ENCODE measurements around the gene ZBTB22. TPM values are rescaled to one million over a fixed set of nuclear protein-coding genes. Genes with fewer than 3 reads are reported as not detected.
A peak's percentile ranks its signal among the peaks of the same experiment; 100 is the strongest.

Gene ZBTB22
- polyA plus RNA-seq, 6 donors from 2014 or later = 19.2 to 29.9 (median 23.8) TPM

GRCh38 chr6:33320315-33321181 is 3.0 kb upstream of the ZBTB22 start:
- Mint-ChIP-seq H3K27ac (peak overlapping the region in 4 of 6 donors; percentile 32 to 100 (median 83)), H3K4me3 (peak overlapping the region; percentile 89 to 100 (median 97)), H3K36me3 (peaks cover 13 to 33% of the 10 kb centered on the region in 2 donors), H3K27me3 (no peaks in the 10 kb centered on the region), H3K4me1 (peaks cover 70 to 83% (median 75%) of the 10 kb centered on the region in 3 donors), H3K9me3 (no peaks in the 10 kb centered on the region)
- DNase-seq (no peak), ATAC-seq (ENCODE audit: low read depth in 2 of 2) (no peak)

DNA sequence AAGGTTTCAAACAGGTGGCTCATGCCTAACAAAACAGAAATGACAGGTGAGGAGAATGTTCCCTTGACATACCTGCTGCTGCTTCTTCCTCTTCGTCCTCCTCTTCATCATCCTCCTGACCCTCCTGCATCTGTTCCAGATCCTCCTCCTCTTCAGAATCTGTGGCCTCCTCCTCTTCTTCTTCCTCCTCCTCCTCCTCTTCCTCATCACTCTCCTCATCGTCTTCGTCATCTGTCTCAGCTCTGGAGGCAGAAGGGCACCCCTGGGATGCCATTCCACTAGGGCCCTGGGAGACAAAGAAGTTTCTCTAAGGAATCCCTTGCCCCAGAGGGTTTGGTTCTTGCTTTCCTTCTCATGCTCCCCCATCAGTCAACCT is 2.4 kb upstream of the ZBTB22 start:
- H3K27me3 Mint-ChIP-seq = no peaks in the 10 kb centered on the region

GRCh38 chr6:33318426-33319073 is 1.0 kb upstream of the ZBTB22 start:
- Mint-ChIP-seq H3K27ac (peak overlapping the region; percentile 98 to 100 (median 98)), H3K27me3 (no peaks in the 10 kb centered on the region), H3K36me3 (peaks cover 13 to 33% of the 10 kb centered on the region in 2 donors), H3K4me3 (peak overlapping the region; percentile 89 to 100 (median 100)), H3K9me3 (no peaks in the 10 kb centered on the region), H3K4me1 (peaks cover 78 to 88% (median 87%) of the 10 kb centered on the region in 3 donors)
- ATAC-seq (ENCODE audit: low read depth in 2 of 2) (no peak), DNase-seq (no peak)

More for the DNA sequence above, 2.4 kb upstream of the ZBTB22 start:
- Mint-ChIP-seq H3K9me3 (no peaks in the 10 kb centered on the region), H3K36me3 (peaks cover 13 to 33% of the 10 kb centered on the region in 2 donors), H3K27ac (peak overlapping the region in 2 of 6 donors; percentile 60 to 100), H3K4me1 (peaks cover 76 to 89% (median 81%) of the 10 kb centered on the region in 3 donors), H3K4me3 (peak overlapping the region in 6 of 8 donors; percentile 16 to 100 (median 92))
- DNase-seq (no peak), ATAC-seq (ENCODE audit: low read depth in 2 of 2) (no peak)

- DNase-seq = no peak
- peak overlapping the region; percentile 30 to 100 (median 88) for H3K27ac Mint-ChIP-seq
- no peaks in the 10 kb centered on the region for H3K9me3 Mint-ChIP-seq
- no peaks in the 10 kb centered on the region for H3K27me3 Mint-ChIP-seq
- H3K4me3 Mint-ChIP-seq = peak overlapping the region; percentile 89 to 100 (median 100)
- H3K36me3 Mint-ChIP-seq = peaks cover 19 to 36% of the 10 kb centered on the region in 2 donors
- no peak for ATAC-seq (ENCODE audit: low read depth in 2 of 2)
- H3K4me1 Mint-ChIP-seq = peaks cover 76 to 96% (median 86%) of the 10 kb centered on the region in 3 donors
Observed at GRCh38 chr6:33317419-33317668, 200 bp downstream of the ZBTB22 start.

- Mint-ChIP-seq H3K27me3 (no peaks in the 10 kb centered on the region), H3K9me3 (no peaks in the 10 kb centered on the region), H3K4me3 (peak overlapping the region; percentile 89 to 100 (median 100)), H3K36me3 (peaks cover 19 to 37% of the 10 kb centered on the region in 2 donors), H3K27ac (peak overlapping the region; percentile 80 to 100 (median 97)), H3K4me1 (peaks cover 76 to 96% (median 86%) of the 10 kb centered on the region in 3 donors)
- DNase-seq (no peak), ATAC-seq (ENCODE audit: low read depth in 2 of 2) (no peak)
Observed at GRCh38 chr6:33316603-33317418, 733 bp downstream of the ZBTB22 start.

GRCh38 chr6:33315793-33316602 is 1.5 kb downstream of the ZBTB22 start:
- Mint-ChIP-seq H3K4me3 (peak overlapping the region; percentile 82 to 100 (median 100)), H3K27me3 (no peaks in the 10 kb centered on the region), H3K27ac (peak overlapping the region; percentile 88 to 100 (median 96)), H3K4me1 (peaks cover 74 to 92% (median 85%) of the 10 kb centered on the region in 3 donors), H3K9me3 (no peaks in the 10 kb centered on the region), H3K36me3 (peaks cover 19 to 37% of the 10 kb centered on the region in 2 donors)
- ATAC-seq (ENCODE audit: low read depth in 2 of 2) (no peak), DNase-seq (no peak)

- no peaks in the 10 kb centered on the region for H3K27me3 Mint-ChIP-seq
- H3K9me3 Mint-ChIP-seq = no peaks in the 10 kb centered on the region
- ATAC-seq (ENCODE audit: low read depth in 2 of 2) (no peak), DNase-seq (no peak)
- H3K27ac Mint-ChIP-seq = peak overlapping the region; percentile 99 to 100 (median 100)
- H3K4me1 Mint-ChIP-seq = peaks cover 65 to 85% (median 83%) of the 10 kb centered on the region in 3 donors
- H3K4me3 Mint-ChIP-seq = peak overlapping the region; percentile 94 to 100 (median 99)
- H3K36me3 Mint-ChIP-seq = peaks cover 14 to 32% of the 10 kb centered on the region in 2 donors
Observed at GRCh38 chr6:33314943-33315792, 2.4 kb downstream of the ZBTB22 start.

DNA sequence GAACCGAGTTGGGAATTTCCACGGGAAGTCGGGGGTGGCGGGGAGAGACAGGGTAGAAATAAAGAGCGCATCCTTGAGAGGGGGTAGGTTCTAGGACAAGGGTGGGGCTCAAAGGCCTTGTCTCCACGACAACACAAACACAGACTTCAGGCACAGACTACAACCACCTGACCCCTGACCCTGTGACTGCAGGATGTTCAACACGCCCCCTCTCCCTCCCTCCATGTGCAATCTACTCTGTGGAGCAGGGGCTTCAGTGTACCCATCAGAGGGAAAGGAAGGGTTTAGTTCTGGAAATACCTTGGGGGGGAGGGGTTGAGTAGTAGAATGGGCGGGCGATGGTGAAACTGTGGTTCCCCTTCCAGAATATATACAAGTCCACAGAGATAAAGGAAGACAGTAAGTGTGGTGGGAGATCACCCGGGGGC is 3.0 kb downstream of the ZBTB22 start:
- Mint-ChIP-seq H3K4me3 (peak overlapping the region; percentile 94 to 100 (median 99)), H3K27ac (peak overlapping the region; percentile 99 to 100 (median 100)), H3K9me3 (no peaks in the 10 kb centered on the region), H3K4me1 (peaks cover 59 to 80% (median 77%) of the 10 kb centered on the region in 3 donors), H3K36me3 (peaks cover 8 to 26% of the 10 kb centered on the region in 2 donors), H3K27me3 (no peaks in the 10 kb centered on the region)
- DNase-seq = peak; percentile 76
- peak; percentile 46 to 55 for ATAC-seq (ENCODE audit: low read depth in 2 of 2)

DNA sequence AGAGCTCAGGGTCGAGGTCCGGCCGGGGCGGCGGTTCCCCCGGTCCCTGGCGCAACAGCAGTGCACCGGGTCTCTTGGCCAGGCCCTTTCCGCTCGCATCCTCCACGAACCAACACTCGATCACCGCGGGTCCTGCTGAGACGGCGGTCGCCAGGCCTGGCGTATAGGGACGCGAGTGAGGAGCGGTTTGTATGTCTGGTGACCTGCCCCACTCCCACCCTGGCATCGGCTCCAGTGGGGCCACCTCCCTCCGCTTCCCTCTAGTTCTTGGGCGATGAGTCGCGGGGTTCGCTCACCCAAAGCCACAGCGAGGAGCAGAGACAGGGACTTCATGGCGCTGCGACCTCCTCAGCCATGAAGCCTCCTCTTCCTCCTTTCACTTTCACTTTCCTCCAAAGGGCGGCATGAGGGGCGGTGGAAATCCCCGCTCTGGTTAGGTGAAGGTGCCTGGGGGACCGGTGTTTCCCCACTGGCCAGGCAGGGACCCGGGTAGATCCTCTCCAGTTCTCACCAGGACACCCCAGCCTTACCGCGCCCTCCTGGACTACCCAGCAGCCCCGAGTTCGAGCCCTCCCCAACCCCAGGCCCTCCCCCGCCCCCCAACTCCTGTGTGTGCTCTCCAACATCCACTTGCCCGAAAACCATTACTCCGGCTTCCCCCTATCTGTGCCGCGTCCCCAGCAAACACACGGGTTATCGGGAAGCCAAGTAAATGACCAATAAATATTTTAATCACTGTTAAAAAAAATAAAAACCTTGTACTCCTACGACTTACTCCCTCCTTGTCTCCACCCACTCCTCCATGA is 3.6 kb downstream of the ZBTB22 start, which contains the start of gene TAPBP:
TAPBP (minus strand) TSS at position 370 of the 806 bp plus-strand sequence; CDS start at position 333, 37 bp downstream.
- ATAC-seq (ENCODE audit: low read depth in 2 of 2) (peak; percentile 63 to 65), DNase-seq (peak; percentile 95)
- Mint-ChIP-seq H3K27ac (peak within 1 kb of the TSS; percentile 99 to 100 (median 100)), H3K27me3 (no peaks in the 10 kb centered on the region), H3K9me3 (no peaks in the 10 kb centered on the region), H3K4me1 (peaks cover 54 to 78% (median 71%) of the 10 kb centered on the region in 3 donors), H3K4me3 (peak within 1 kb of the TSS; percentile 94 to 100 (median 99)), H3K36me3 (peaks cover 5 to 20% of the 10 kb centered on the region in 2 donors)

DNA sequence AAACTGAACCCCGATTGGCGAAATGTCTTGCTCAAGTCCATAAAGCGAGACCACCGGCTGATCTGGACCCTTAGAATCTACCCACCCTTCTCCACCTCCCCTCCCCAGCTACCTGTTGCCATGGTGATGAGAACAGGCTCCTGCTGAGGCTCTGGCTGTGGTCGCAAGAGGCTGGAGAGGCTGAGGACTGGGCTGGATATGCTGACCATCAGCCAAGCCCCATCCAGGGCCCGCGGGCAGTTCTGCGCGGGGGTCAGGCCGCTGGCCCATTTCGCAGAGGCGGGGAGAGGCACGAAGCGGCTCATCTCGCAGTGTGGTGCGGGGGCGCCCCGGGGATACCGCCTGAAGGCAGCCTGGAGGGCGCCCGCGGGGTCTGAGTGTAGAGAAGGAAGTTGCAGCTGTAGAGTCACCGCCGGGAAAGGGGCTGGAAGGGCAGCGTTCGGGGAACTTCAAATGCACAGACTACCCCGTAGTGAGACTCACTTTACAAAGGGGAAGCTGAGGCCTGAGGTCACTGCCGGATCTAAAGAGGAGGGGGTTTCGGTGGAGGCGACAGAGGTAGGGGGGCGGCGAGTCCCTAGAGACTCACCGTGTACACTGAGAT is 4.3 kb downstream of the ZBTB22 start:
- Mint-ChIP-seq H3K36me3 (peaks cover 10 to 13% of the 10 kb centered on the region in 2 donors), H3K27me3 (no peaks in the 10 kb centered on the region), H3K27ac (peak overlapping the region; percentile 99 to 100 (median 100)), H3K9me3 (no peaks in the 10 kb centered on the region), H3K4me1 (peaks cover 53 to 78% (median 69%) of the 10 kb centered on the region in 3 donors), H3K4me3 (peak overlapping the region; percentile 94 to 100 (median 99))
- ATAC-seq (ENCODE audit: low read depth in 2 of 2) (peak; percentile 10 to 14), DNase-seq (peak; percentile 65)
